Smooth muscle cell (in vitro differentiated cells): ENCODE data around the gene CACNA1A. TPM values are rescaled to one million over a fixed set of nuclear protein-coding genes. Genes with fewer than 3 reads are reported as not detected.

Experiments used
- DNase-seq: peaks from one replicate; lab custom pipeline; 2025; ENCODE audit not compliant: unreplicated experiment; lab: John Stamatoyannopoulos, UW
- H2AFZ ChIP-seq: fragments of 200-600 bp; sonication (generic); 2 replicates; pipeline ENCODE4 v1.6.0; 2016; ENCODE audit warnings: antibody characterized with exemption, low read depth, mild to moderate bottlenecking
- H3F3A ChIP-seq: fragments of 200-600 bp; sonication (generic); 2 replicates; pipeline ENCODE4 v1.6.0; 2017; ENCODE audit warnings: antibody characterized with exemption, low read depth
- H3K27ac ChIP-seq: fragments of 200-600 bp; sonication (generic); 2 replicates; pipeline ENCODE4 v1.5.1; 2016; ENCODE audit warnings: low read depth, mild to moderate bottlenecking
- H3K27me3 ChIP-seq: fragments of 200-600 bp; sonication (generic); 2 replicates; pipeline ENCODE4 v1.6.1; 2016; ENCODE audit warnings: low read depth, mild to moderate bottlenecking
- H3K36me3 ChIP-seq: fragments of 200-600 bp; sonication (generic); 2 replicates; pipeline ENCODE4 v1.5.1; 2016; ENCODE audit warnings: low read depth
- H3K4me1 ChIP-seq: fragments of 200-600 bp; sonication (generic); 2 replicates; pipeline ENCODE4 v1.5.1; 2016; ENCODE audit warnings: low read depth
- H3K4me2 ChIP-seq: fragments of 200-600 bp; sonication (generic); 2 replicates; pipeline ENCODE4 v1.6.0; 2016; ENCODE audit warnings: mild to moderate bottlenecking
- H3K4me3 ChIP-seq: fragments of 200-600 bp; sonication (generic); 2 replicates; pipeline ENCODE4 v1.5.1; 2016; ENCODE audit warnings: mild to moderate bottlenecking
- H3K79me2 ChIP-seq: fragments of 200-600 bp; sonication (generic); 2 replicates; pipeline ENCODE4 v1.6.0; 2016; ENCODE audit warnings: low read depth, mild to moderate bottlenecking
- H3K9ac ChIP-seq: fragments of 200-600 bp; sonication (generic); 2 replicates; pipeline ENCODE4 v1.6.0; 2016; ENCODE audit warnings: low read depth
- H3K9me3 ChIP-seq: fragments of 200-600 bp; sonication (generic); replicated peaks from 2 replicates; pipeline ENCODE4 v1.5.1; 2016; ENCODE audit warnings: low read depth
- H4K20me1 ChIP-seq: fragments of 200-600 bp; sonication (generic); 2 replicates; pipeline ENCODE4 v1.6.0; 2016; ENCODE audit warnings: low read depth
- WGBS: methylation state at CpG from one replicate; pipeline ENCODE4 v1.1.7; 2016; ENCODE audit warnings: low lambda C conversion rate; 5-methylcytosine and 5-hydroxymethylcytosine counted together
- polyA plus RNA-seq: library from polyadenylated mRNA; unstranded; fragments of >200 nt; fragmentation: Nextera tagmentation; extraction: Ambion mirVana; gene quantifications from 2 replicates; pipeline ENCODE4 v1.2.1, GENCODE V29; 2016
- total RNA-seq: library from RNA; depleted of rRNA; stranded (reverse); fragments of >200 nt; gene quantifications from 2 replicates; pipeline ENCODE4 v1.2.3, GENCODE V29; 2014
- TF ChIP-seq, protein P1 (sequence below): fragments of 200-600 bp; sonication (generic); IDR thresholded peaks from 2 replicates; pipeline ENCODE4 v1.5.1; 2017; ENCODE audit warnings: borderline replicate concordance, mild to moderate bottlenecking, antibody characterized with exemption; ENCODE audit not compliant: insufficient read depth, poor library complexity, severe bottlenecking

The CACNA1A gene
- total and polyA plus RNA-seq, 2 experiments from 2014 or later, result 1.3 to 3.0 TPM

DNA sequence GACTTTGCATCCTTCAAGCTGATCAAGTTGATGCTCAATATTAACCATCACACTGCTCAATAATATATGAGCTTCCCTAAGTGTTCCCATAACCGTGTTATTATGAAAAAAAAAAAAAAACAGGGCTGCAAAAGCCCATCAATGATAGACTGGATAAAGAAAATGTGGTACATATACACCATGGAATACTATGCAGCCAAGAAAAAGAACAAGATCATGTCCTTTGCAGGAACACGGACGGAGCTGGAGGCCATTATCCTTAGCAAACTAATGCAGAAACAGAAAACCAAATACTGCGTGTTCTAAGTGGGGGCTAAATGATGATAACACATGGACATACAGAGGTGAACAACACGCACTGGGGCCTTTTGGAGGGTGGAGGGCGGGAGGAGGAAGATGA lies 58.3 kb downstream of the CACNA1A start:
- Histone ChIP-seq H3K4me3 (no peak overlapping the region), H3K4me2 (no peak overlapping the region), H3K27ac (no peak overlapping the region), H3K79me2 (no peaks in the 10 kb centered on the region), H3K4me1 (no peaks in the 10 kb centered on the region), H3K9me3 (no peaks in the 10 kb centered on the region), H3K27me3 (no peaks in the 10 kb centered on the region), H2AFZ (no peak overlapping the region), H3K9ac (no peak overlapping the region), H4K20me1 (no peaks in the 10 kb centered on the region), H3F3A (no peaks in the 10 kb centered on the region), H3K36me3 (no peaks in the 10 kb centered on the region)
- DNase-seq, result no peak
- WGBS, result 83% methylated on average over 6 of the region's 6 CpGs
- TF ChIP-seq, protein P1, sequence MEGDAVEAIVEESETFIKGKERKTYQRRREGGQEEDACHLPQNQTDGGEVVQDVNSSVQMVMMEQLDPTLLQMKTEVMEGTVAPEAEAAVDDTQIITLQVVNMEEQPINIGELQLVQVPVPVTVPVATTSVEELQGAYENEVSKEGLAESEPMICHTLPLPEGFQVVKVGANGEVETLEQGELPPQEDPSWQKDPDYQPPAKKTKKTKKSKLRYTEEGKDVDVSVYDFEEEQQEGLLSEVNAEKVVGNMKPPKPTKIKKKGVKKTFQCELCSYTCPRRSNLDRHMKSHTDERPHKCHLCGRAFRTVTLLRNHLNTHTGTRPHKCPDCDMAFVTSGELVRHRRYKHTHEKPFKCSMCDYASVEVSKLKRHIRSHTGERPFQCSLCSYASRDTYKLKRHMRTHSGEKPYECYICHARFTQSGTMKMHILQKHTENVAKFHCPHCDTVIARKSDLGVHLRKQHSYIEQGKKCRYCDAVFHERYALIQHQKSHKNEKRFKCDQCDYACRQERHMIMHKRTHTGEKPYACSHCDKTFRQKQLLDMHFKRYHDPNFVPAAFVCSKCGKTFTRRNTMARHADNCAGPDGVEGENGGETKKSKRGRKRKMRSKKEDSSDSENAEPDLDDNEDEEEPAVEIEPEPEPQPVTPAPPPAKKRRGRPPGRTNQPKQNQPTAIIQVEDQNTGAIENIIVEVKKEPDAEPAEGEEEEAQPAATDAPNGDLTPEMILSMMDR, result no peak

GRCh38 chr19:13441810-13442512 lies 64.3 kb downstream of the CACNA1A start:
- TF ChIP-seq, protein P1, result no peak
- no peaks in the 10 kb centered on the region for H3K4me1 ChIP-seq
- no peaks in the 10 kb centered on the region for H3F3A ChIP-seq
- H3K4me3 ChIP-seq, result no peak overlapping the region
- H3K27ac ChIP-seq, result no peak overlapping the region
- no peaks in the 10 kb centered on the region for H4K20me1 ChIP-seq
- no peaks in the 10 kb centered on the region for H3K9me3 ChIP-seq
- no peak overlapping the region for H3K9ac ChIP-seq
- peak; percentile 0 for DNase-seq
- no peaks in the 10 kb centered on the region for H3K79me2 ChIP-seq
- H2AFZ ChIP-seq, result no peak overlapping the region
- WGBS, result 44% methylated on average over 10 of the region's 10 CpGs
- H3K36me3 ChIP-seq, result no peaks in the 10 kb centered on the region
- no peak overlapping the region for H3K4me2 ChIP-seq
- no peaks in the 10 kb centered on the region for H3K27me3 ChIP-seq

- WGBS, result 75% methylated on average over 6 of the region's 6 CpGs
- Histone ChIP-seq H3K4me1 (no peaks in the 10 kb centered on the region), H3K79me2 (no peaks in the 10 kb centered on the region), H3F3A (no peaks in the 10 kb centered on the region), H3K27me3 (no peaks in the 10 kb centered on the region), H3K4me2 (no peak overlapping the region), H3K9ac (no peak overlapping the region), H3K36me3 (no peaks in the 10 kb centered on the region), H4K20me1 (no peaks in the 10 kb centered on the region), H2AFZ (no peak overlapping the region), H3K4me3 (no peak overlapping the region), H3K27ac (no peak overlapping the region), H3K9me3 (no peaks in the 10 kb centered on the region)
- TF ChIP-seq, protein P1, result no peak
- DNase-seq, result no peak
These were observed 68.2 kb downstream of the CACNA1A start for GRCh38 chr19:13437919-13438618.

DNA sequence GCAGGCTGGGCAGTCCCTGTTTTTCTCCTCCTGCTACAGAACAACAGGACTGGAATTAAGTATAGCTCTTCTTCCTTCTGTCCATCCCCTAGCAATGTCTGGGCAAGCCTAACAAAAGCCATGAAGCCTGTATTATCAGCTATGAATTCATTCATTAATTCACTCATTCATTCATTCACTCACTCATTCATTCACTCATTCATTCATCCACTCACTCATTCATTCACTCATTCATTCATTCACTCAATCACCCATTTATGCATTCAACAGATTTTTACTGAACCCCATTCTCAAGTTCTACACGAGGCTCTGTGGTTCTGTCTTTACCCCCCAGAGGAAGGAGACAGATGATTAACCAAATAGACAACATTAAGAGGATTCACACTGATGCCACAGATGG lies 69.9 kb downstream of the CACNA1A start:
- Histone ChIP-seq H3K4me3 (no peak overlapping the region), H3K4me2 (no peak overlapping the region), H3K79me2 (no peaks in the 10 kb centered on the region), H3F3A (no peaks in the 10 kb centered on the region), H3K36me3 (no peaks in the 10 kb centered on the region), H3K9me3 (no peaks in the 10 kb centered on the region), H3K9ac (no peak overlapping the region), H4K20me1 (no peaks in the 10 kb centered on the region), H3K4me1 (no peaks in the 10 kb centered on the region), H3K27me3 (no peaks in the 10 kb centered on the region), H3K27ac (no peak overlapping the region), H2AFZ (no peak overlapping the region)
- TF ChIP-seq, protein P1, result no peak
- no peak for DNase-seq
- 95% methylated on average over 1 of the region's 1 CpG for WGBS
